OCI-M2 (cell line): ENCODE data around the gene SP110.
"Not testable (repeated sequence)": the region's sequence is repeated elsewhere in the genome, so short reads cannot be mapped to it uniquely, and the experiment has no call there.

ENCODE experiments used
- DNase-seq: peaks from one replicate; lab custom pipeline; 2025; ENCODE audit not compliant: unreplicated experiment; lab: John Stamatoyannopoulos, UW

SP110 gene

DNA sequence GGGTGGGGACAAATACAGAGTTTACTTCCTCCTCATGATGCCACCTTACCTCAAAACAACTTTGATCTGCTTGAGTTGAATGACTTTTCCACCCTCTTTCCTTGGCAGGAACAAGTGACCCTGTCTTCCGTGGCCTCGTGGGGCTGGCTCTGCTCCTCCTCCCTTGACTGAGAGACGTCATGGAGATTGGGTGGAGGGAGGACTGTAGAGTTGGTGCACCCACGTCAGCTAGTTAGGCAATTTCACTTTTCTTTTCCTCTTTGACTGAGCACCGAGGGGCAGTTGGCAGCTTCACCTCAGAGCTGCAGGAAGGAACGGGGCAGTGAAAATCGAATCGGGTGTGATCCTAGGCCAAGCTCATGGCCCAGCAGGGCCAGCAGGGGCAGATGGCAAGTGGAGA, 5.7 kb upstream of the SP110 start, which contains the start of gene SP140:
Gene SP140 (plus strand): TSS at position 251 of the 400 bp plus-strand sequence. CDS start 109 bp downstream, at position 360.
- DNase-seq: no peak

DNA sequence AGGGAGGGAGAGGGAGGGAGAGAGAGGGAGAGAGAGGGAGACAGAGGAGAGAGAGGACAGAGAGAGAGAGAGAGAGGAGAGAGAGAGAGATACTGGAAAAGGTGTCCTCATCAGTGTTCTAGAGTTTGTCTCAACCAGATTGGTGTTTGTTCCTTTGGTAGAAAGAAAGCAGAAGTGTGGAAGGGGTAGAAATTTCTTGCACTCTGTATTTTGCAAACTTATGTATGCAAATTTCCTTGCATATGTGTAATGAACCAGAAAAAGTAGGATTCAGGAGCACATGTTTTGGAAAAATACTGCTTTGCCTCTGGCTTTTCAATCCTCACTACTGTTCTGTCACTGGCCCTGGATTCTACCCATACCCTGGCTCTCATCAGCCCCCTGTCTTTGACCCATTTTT, 4.7 kb upstream of the SP110 start:
- no peak for DNase-seq

DNA sequence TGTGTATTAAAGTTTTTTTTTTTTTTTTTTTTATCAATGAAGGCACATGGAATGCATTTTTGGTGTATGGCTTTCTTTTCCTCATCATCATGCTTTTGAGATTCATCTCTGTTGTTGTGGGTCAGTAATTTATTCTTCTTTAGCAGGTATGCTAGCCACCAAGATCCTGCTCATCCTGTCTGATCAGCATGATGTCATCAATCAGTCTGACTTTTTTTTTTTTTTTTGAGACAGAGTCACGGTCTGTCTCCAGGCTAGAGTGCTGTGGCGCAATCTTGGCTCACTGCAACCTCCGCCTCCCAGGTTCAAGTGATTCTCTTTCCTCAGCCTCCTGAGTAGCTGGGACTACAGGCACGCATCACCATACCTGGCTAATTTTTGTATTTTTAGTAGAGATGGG, 3.0 kb upstream of the SP110 start:
- DNase-seq: not testable (repeated sequence)

DNA sequence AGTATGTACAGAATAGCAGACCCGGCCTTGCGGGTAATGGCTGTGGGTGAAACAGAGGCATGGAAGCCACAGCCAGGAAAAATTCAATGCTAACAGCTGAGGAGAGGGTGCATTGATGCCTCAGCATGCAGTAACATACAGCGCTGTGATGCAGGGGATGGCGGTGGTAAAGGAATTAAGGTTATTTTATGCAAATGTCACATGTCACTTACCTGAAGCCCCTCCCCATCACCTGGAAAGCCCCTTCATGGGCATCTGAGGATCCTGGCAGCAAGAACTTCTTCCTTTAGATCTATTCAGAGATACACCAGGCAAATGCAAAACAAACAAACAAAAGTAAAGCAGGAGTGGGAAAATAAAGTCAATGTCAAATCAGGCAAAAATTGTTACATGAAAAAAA, 1.7 kb upstream of the SP110 start:
- no peak for DNase-seq

DNA sequence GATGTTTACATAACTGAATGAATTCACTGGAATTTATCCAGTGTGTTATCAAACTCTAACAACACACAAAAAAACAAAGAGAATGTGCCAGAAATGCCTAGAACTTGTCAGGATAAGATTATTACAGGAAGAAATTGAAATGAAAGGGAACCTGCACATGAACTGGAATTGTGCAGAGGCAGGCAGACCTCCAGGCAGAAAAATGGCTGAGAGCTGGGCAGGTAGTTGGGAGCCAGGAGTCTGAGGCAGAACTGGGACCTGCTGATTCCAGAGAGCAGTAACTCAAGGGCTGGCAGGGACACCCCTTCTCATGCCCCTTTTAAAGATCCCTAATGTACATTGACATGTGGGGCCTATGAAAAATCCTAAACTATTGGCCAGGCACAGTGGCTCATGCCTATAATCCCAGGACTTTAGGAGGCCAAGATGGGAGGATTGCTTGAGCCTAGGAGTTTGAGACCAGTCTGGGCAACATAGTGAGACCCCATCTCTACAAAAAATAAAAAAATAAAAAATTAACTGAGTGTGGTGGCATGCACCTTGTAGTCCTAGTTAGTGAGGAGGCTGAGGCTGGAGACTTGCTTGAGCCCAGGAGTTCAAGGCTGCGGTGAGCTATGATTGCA, 674 bp upstream of the SP110 start:
- no peak for DNase-seq

DNA sequence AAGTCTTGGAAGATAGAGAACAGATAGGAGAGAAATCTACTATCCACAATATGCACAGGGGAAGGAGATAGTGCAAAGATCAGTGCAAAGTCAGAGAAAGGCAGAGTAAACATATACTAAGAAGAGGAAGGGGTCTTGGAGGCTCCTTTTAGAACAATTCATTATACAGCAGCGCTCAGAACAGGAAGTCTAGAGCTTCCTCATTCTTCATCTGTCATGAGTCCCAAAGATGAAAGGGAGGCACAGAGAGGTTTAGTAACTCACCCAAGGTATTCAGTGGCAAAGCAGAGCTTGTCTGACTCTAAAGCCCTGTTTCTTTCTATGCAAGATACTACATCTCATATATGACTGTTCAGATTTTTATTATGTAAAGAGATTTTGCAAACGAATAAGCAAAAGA, 1.4 kb downstream of the SP110 start:
- peak; percentile 10 for DNase-seq

DNA sequence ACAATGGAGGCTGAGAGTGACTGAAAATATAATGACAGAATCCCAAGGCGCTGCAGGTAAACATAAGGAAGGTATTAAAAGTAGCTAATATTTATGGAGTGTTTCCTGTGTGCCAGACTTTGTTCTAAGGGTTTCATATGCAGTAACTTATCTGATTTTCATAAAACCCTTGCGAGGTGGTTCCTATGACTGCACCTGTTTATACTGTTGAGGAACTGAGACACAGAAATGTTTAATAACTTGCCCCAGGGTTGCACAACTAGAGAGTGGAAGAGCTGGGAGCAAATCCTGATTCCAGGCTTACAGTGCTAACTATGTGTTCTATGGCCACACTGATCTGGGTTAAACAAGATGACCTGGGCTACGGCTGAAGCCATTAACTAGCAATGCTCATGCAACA, 2.4 kb downstream of the SP110 start:
- no peak for DNase-seq

DNA sequence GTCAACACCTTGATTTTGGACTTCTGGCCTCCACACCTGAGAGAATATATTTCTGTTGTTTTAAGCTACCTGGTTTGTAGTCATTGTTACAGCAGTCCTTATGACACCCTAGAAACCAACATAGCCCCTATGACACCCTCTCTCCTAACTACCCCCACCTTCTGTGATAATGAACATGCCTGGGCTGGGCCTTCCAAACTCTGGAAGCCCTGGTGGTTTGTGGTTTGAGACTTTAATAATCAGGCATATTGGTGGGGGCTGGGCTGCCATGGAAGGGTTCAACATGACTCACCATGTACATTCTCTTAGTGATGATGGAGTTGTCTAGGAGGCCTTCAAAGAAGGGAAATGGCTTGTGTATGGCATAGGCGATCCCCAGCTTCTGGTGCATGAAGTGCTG, 3.3 kb downstream of the SP110 start:
- DNase-seq: no peak

DNA sequence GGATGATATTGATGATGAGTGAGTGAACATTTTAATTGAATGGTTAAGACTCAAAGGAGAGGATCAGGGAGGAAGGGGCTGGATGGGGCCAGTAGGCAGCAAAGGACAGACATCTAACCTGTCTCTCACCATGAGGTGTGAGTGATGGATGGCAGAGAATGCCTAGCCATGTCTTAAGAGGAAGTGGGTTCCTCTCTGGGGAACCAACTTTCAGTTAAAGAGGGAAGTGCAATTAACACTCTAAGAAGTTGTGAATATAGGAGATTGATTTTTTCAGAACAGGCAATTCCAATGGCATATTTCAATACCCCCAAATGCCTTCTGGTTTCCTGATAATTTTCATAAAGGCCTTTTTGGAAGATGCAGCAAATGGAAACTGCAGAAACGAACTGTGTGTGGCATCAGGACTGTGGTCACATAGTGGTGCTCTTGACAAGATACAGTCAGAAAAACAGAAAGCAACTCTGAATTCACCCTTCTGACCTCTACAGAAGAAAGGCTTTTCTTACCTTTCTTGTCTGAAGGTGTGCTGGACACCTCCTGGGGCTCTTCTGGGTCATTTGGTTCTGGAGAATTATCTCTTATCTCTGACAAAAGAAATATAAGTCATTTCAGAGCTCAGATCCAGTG, 10.2 kb downstream of the SP110 start:
- no peak for DNase-seq

DNA sequence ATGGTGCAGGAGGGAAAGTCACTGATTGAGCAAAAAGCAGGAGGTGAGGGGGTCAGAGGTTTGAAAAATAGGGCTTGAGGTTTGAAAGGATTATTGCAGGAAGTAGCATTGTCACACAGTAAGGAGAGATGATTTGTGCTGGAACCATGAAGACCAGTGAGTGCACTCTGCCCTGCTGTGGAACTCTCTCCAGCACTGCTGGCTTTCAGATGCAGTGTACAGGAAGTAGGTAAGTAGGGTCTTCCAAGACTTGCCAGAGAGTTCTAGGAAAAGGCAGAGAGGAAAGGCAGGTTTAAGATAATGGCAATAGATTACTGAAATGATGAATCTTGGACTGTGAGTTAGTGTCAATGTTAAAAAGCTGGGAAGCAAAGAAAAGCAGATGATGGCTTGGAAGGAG, 11.2 kb downstream of the SP110 start:
- no peak for DNase-seq

DNA sequence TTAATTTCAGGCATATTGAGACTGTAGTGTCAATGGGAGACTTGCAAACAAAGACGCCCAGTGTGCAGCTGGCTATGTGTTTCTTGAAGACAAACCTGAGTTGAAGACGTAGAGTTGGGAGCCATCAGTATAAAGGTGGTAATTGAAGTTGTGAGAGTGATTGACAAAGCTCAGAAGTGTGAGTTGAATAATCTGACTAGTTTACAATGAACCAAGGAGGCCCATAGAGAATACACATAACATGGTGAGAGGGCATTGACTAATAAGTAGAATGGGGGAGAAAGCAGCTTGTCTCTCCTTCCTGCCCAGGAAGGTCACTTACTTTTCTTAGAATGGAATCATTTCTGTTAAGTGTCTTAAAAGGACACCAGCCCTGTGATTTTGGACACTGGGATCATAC, 14.1 kb downstream of the SP110 start:
- no peak for DNase-seq

DNA sequence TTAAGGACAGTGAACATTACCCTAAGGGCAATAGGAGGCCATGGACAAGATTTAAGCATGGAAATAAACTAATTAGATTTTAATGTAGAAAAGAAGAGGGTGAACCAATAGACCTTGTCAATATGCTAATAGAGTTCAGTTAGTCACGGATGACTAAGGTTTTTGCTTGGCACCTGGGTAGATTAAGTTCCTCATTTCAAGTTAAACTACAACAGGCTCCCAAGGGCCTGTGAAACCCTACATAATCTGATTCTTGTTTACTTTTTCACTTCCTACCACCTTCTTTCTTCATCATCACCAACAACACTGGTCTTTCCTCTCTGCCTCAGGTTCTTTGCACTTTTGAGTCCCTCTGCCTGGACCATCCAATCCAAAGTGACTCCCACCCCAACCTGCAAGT, 14.8 kb downstream of the SP110 start:
- no peak for DNase-seq

DNA sequence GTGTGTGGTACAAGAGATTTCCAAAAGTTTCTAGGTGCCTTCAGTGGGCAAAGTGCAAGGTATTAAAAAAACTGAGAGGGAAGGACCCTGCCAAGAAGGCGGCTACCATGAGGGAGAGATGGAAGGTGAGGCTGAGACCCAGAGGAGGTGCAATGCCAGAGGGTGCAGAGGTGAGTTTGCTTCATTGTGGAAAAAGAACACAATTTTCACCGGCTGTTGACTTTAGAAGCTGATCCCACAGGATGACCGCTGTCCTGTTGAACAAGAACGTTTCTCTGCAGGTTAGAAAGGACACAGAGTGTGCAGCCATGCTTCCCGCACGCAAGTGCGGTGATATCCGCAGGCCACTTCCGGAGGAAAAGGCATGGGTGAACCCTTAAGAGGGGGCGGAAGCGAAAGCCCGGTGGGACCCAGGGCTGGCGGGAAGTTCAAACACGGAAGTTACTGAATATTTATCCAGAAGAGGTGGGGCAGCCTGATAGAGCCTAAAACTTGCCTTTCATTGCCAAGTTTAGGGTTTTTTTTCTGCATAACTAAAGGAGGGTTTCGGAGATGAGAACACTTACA, 16.6 kb downstream of the SP110 start:
- DNase-seq: no peak

DNA sequence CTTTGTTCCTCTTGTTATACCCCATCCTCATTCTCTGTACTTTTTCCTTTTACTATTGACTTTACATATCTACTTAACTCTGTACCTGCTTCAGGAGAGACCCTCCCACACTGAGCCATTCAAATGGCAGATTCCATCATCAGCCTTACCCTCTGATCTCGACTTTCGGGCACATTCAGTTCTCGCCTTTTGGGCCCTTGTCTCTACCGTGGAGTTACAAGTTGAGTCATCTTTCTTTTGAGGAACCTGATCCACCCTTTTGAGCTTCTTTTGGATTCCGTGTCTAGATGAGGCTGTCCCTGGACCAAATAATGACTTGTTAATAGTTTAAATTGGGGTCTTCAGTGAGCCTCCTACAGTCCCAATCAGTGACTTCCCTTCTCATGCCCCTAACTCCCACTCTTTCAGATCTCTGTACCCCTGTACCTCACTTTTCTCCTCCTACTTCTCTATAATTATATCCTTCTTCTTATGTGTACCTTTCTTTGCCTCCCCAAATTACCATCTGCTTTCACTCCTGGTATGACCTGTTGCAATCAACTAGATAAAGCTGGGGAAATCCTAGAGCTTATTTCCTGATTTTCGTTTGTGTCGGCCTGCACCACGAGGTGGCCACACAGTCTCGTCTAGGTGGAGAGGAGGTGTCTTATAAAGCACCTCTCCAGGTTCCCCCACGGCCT, 17.2 kb downstream of the SP110 start:
- DNase-seq: no peak

DNA sequence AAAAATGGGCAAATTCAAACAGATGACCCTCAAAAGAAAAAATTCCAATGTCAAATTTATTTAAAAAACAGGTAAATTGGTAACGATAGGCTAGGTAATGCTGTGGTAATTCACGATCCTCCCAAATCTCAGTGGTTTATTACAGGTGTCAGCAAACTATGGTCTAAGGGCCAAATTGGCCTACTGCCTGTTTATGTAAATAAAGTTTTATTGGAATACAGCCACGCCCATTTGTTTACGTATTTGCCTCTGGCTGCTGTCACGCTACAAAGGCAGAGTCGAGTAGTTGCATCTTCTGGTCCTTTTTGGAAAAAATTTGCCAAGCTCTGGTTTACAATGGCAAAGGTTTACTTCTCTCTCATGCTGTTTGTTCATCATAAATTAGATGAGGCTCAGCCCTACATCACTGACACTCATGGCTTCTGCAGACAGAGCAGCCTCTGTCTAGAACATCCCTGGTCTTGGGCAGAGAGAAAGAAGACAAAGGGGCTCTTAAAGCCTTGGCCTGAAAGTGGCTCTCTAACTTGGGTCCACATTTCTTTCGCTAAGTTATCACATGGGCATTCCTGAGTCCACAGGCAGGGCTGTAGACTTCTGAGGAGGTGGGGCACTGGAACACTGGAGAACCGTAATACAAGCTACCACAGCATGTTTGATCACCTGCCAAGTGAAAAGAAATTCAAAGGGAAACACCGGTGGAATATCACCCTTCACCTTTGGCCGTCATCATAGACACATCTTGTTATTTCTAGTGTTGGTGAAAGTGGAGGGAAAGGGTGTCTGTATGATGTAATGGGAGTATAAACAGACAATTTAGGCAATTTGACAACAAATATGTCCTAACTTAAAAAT, 34.8 kb downstream of the SP110 start:
- DNase-seq: no peak

DNA sequence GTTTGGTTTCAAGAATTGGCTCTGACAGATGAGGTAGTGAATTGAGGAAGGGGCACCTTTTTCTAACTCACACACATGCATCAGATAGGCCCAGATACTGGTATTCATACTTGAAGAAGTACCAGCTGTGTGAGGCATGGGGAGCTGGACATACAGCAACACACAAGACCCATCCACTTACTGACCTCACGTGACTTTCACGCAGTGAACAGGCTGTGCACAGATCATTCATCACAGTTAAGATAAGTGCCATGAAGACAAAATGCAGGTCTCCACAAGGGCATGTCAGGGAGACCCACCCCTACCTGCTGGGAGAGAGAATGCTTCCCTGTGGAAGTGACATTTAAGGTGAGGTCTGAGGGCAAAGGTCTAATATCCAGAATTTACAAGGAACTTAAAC, 38.6 kb downstream of the SP110 start:
- no peak for DNase-seq

DNA sequence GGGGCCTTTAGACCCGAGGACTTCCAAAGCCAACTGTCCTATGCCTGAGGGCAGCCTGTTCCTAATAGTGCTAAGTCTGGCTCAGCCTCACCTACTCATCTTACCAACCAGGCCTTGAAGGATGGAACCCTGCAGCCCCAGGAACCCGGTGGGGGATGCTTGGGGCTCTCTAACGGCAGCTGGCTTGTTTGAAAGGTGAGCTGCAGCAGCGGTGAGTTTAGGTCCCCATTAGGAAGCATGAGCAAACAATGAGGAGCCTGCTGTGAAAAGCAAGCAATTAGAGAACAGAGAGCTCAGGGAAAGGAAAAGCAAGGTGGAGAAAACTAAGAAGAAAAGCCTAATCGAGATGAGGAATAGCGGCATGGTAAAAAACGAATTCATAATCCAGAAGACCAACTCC, 39.9 kb downstream of the SP110 start:
- DNase-seq: no peak

DNA sequence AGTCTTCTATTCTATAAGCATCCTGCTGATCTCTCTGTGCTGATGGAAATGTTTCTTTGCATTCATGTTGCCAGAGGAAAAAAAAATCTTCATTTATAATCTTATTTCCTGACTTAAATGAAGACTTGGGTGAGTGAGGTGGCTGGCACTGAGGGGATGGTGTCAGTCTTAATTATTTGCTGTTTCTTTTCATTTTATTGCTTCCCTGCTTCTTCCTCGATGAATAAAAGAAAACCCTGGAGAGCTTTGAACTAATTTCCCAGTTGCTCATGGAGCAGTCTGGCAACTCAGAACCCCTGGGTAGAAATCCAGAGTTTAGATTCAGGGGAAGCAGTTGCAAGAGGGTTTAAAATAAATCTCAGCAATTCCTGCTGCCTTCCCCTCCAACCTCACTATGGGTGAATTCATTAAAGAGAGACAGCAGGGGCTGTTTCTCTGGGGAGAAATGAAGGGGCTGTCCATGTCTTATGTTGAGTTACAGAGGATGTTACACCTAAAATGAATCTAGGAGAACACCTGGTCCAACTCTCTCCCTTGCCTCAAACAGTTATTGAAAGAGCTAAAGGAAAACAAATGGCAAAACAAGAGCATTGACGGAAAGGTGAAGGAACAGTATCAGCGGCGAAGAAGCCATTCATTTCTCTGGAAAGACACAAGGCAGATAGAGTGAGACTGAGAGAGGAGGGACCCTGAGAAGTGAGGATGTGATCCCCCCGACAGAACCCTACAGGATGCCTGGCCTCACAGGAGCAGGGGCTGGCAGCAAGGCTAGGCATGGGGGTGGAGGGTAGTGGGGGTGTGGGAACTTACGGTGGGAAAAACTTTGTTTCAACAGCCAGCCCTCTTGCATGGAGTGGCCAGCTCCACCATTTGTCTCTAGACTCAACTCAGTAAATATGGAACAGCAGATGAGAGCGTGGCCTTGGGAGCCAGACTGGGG, 41.0 kb downstream of the SP110 start:
- no peak for DNase-seq

DNA sequence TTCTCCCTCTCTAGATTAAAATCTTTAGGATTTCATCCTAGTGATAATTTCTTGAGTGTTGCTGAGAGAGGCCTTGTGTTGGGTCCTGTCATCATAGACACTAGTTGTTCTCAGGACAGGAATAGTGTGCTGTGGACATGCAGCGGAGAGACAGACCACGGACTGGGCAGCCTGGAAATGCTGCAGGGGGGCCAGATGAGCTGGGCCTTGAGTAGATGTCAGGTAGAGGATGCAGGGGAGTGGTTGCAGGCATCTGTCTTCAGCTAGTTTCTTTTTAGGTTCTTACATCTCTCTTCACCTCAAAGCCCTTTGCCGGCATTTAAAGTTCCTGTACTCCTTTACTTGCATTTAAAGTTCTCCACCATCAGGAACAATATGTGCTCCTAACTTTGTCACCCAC, 42.8 kb downstream of the SP110 start:
- no peak for DNase-seq

DNA sequence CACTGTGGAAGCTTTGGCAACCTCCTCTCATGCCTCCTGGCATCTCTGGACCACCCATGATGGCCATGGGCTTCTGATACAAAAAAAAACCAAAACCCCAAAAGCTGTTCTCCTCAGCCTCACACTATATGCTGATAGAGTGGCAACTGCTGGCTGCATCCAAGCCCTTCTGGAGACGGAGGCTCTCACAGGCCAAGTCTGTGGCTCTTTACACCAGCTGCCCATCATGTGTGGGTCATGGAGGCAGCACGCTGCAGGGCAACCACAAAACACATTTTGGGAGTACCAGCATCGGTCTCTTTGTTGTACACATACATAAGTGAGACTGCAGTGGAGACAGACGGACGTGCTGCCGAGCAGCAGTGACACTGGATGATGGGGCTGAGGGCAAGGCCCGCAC, 45.3 kb downstream of the SP110 start:
- no peak for DNase-seq
